GM21576 (cell line): ENCODE measurements around the gene POLD4.

Experiments used
- ATAC-seq: cut with Tn5 transposase; IDR thresholded peaks from one replicate; pipeline ENCODE4 v1.9.1; 2021; ENCODE audit warnings: mild to moderate bottlenecking, moderate library complexity; ENCODE audit not compliant: unreplicated experiment

The POLD4 gene

GRCh38 chr11:67389477-67389876, 36.1 kb upstream of the POLD4 start:
- ATAC-seq, result no peak

GRCh38 chr11:67387518-67387917, 34.2 kb upstream of the POLD4 start:
- no peak for ATAC-seq

GRCh38 chr11:67387069-67387468, 33.7 kb upstream of the POLD4 start:
- no peak for ATAC-seq

- no peak for ATAC-seq
These were observed 31.6 kb upstream of the POLD4 start for GRCh38 chr11:67384851-67385366.

- peak; percentile 66 for ATAC-seq
These were observed 29.2 kb upstream of the POLD4 start for GRCh38 chr11:67382276-67383136.

- ATAC-seq, result no peak
These were observed 28.1 kb upstream of the POLD4 start for GRCh38 chr11:67381244-67381972.

- no peak for ATAC-seq
These were observed 26.0 kb upstream of the POLD4 start for GRCh38 chr11:67379061-67380058.

- ATAC-seq, result no peak
These were observed 25.2 kb upstream of the POLD4 start for GRCh38 chr11:67378544-67378943.

- ATAC-seq, result no peak
These were observed 23.8 kb upstream of the POLD4 start for GRCh38 chr11:67376873-67377808.

GRCh38 chr11:67376063-67376820, 22.9 kb upstream of the POLD4 start:
- no peak for ATAC-seq

- no peak for ATAC-seq
These were observed 22.1 kb upstream of the POLD4 start for GRCh38 chr11:67375320-67376055.

GRCh38 chr11:67374571-67375281, 21.4 kb upstream of the POLD4 start:
- ATAC-seq, result no peak

GRCh38 chr11:67373648-67374570, 20.6 kb upstream of the POLD4 start:
- ATAC-seq, result no peak

- no peak for ATAC-seq
These were observed 19.8 kb upstream of the POLD4 start, which contains the start of gene CLCF1 for GRCh38 chr11:67372993-67373647. Gene CLCF1, minus strand, starts transcription at chr11:67373598. Its CDS starts 59 bp downstream, at chr11:67373539.

GRCh38 chr11:67372321-67372992, 19.1 kb upstream of the POLD4 start:
- no peak for ATAC-seq
